Neutrophil (primary cell): ENCODE data around the gene ATCAY.

Source experiments
- H3K27ac ChIP-seq: fragments of 200-600 bp; sonication (generic); 2 replicates; pipeline ENCODE4 v1.5.1; 2016; ENCODE audit warnings: mild to moderate bottlenecking, moderate library complexity
- H3K27me3 ChIP-seq: fragments of 200-600 bp; sonication (generic); 2 replicates; pipeline ENCODE4 v1.6.0; 2016; ENCODE audit warnings: mild to moderate bottlenecking
- H3K36me3 ChIP-seq: fragments of 200-600 bp; sonication (generic); 2 replicates; pipeline ENCODE4 v1.5.1; 2017
- H3K4me1 ChIP-seq, 2 experiments: fragments of 200-600 bp in 1 of 2; sonication (generic) in 1 of 2; 1 replicate in 1 of 2; 2 replicates in 1 of 2; pipeline versions ENCODE4 v1.5.1 to v1.6.1; 2013 to 2016; ENCODE audit warnings: low read depth in 1 of 2, low read length in 1 of 2, mild to moderate bottlenecking in 1 of 2, moderate library complexity in 1 of 2; ENCODE audit not compliant: control insufficient read depth in 1 of 2, insufficient read depth in 1 of 2
- H3K4me3 ChIP-seq, 2 experiments: fragments of 200-600 bp in 1 of 2; sonication (generic) in 1 of 2; 1 replicate in 1 of 2; 2 replicates in 1 of 2; pipeline ENCODE4 v1.5.1; 2013 to 2016; ENCODE audit warnings: low read depth in 1 of 2, low read length in 1 of 2, mild to moderate bottlenecking in 1 of 2, moderate library complexity in 1 of 2
- H3K9me3 ChIP-seq: fragments of 200-600 bp; sonication (generic); 2 replicates; pipeline ENCODE4 v1.5.1; 2016
- CTCF ChIP-seq: fragments of 200-600 bp; sonication (generic); IDR thresholded peaks from 2 replicates; pipeline ENCODE4 v1.5.1; 2016; ENCODE audit warnings: antibody characterized with exemption

ATCAY gene

GRCh38 chr19:3857449-3858003 is 23.0 kb upstream of the ATCAY start:
- Histone ChIP-seq H3K4me3 (no peak overlapping the region), H3K4me1 (no peaks in the 10 kb centered on the region), H3K27me3 (no peaks in the 10 kb centered on the region), H3K27ac (no peak overlapping the region), H3K9me3 (no peaks in the 10 kb centered on the region), H3K36me3 (no peaks in the 10 kb centered on the region)
- TF ChIP-seq CTCF, result no peak

GRCh38 chr19:3860499-3860898 is 20.0 kb upstream of the ATCAY start:
- no peak overlapping the region for H3K27ac ChIP-seq
- H3K9me3 ChIP-seq, result no peaks in the 10 kb centered on the region
- H3K27me3 ChIP-seq, result peaks cover 10% of the 10 kb centered on the region
- no peak for TF ChIP-seq CTCF
- no peak overlapping the region for H3K4me3 ChIP-seq
- no peaks in the 10 kb centered on the region for H3K36me3 ChIP-seq
- H3K4me1 ChIP-seq, result no peaks in the 10 kb centered on the region

- no peak overlapping the region for H3K4me3 ChIP-seq
- no peaks in the 10 kb centered on the region for H3K4me1 ChIP-seq
- H3K36me3 ChIP-seq, result no peaks in the 10 kb centered on the region
- H3K9me3 ChIP-seq, result no peaks in the 10 kb centered on the region
- TF ChIP-seq CTCF, result no peak
- peaks cover 35% of the 10 kb centered on the region for H3K27me3 ChIP-seq
- H3K27ac ChIP-seq, result no peak overlapping the region
These were observed 17.5 kb upstream of the ATCAY start for GRCh38 chr19:3862826-3863500.

DNA sequence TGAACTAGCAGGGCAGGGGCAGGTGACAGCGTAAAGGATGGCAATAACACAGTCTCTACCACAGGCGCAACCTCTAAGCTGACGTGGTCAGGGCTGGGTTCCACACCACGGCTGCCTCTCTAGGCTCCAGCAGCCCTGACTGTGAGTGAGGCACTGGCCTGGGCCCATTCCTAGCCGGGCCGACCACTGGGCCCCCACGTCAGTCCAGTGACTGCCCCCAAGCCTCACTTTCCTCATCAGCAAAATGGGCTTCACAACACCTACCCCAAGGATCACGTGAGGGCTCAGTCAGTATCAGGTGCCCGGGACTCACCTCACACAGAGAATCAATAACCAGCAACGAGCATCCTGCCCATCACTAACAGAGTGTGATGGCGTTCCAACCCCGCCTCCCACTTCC is 16.8 kb upstream of the ATCAY start:
- Histone ChIP-seq H3K27ac (no peak overlapping the region), H3K9me3 (no peaks in the 10 kb centered on the region), H3K27me3 (peaks cover 41% of the 10 kb centered on the region), H3K4me1 (no peaks in the 10 kb centered on the region), H3K4me3 (no peak overlapping the region), H3K36me3 (no peaks in the 10 kb centered on the region)
- TF ChIP-seq CTCF, result no peak

DNA sequence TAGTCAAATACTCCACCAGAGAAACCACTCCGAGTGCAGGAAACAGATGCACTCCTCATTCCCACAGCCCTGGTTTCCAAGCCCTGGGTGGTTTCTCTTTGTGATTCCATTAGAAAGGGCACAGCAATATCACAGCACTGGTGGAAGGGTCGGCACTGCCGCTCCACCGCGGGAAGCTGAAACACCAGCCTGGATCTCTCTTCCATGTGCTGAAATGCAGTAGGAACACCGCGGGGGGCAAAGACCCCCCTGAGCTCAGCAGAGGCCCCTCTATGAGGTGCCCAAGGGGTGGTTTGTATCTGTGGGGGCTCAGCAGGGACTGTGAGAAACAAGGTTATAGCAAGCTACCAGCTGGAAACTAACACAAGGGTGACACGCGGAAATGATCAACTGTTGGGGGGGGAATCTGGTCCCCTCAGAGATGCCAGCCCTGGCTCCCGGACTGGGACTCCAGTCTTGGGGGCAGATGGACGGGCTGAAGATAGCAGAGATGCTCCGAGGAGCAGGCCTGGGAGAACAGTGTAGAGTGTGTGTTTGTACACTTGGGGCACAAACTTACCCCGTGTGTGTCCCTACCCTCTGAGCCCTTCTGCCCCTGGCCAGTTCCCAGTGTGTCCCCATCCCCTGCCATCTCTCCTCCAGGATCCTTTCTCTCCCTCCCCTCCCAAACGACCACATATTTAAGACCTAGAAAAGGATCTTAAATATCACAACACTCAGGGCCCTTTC is 13.4 kb upstream of the ATCAY start:
- H3K27ac ChIP-seq, result no peak overlapping the region
- H3K4me3 ChIP-seq, result no peak overlapping the region
- no peak for TF ChIP-seq CTCF
- H3K27me3 ChIP-seq, result peaks cover 73% of the 10 kb centered on the region
- no peaks in the 10 kb centered on the region for H3K36me3 ChIP-seq
- H3K9me3 ChIP-seq, result no peaks in the 10 kb centered on the region
- no peaks in the 10 kb centered on the region for H3K4me1 ChIP-seq
